ENCODE data around the gene CLTC. TPM values are rescaled to one million over a fixed set of nuclear protein-coding genes. Genes with fewer than 3 reads are reported as not detected.
"Not testable (repeated sequence)": the region's sequence is repeated elsewhere in the genome, so short reads cannot be mapped to it uniquely, and the experiment has no call there.

CLTC gene
- 100 to 1,000 TPM; 342 to 393 TPM for total RNA-seq
- 181 TPM for polyA plus RNA-seq (2013, experiment 1 of 2)
- 173 TPM for polyA plus RNA-seq (2013, experiment 2 of 2)
- long read RNA-seq, experiment 1, full-length matches to known transcripts: 27 of 185 reads
- long read RNA-seq, experiment 1, partial matches to known transcripts: 103 of 185 reads
- long read RNA-seq, experiment 1, other reads (novel, unspliced or antisense): 55 of 185 reads
- long read RNA-seq, experiment 2, full-length matches to known transcripts: 343 of 581 reads
- long read RNA-seq, experiment 2, partial matches to known transcripts: 197 of 581 reads
- long read RNA-seq, experiment 2, other reads (novel, unspliced or antisense): 41 of 581 reads
- long read RNA-seq, experiment 3, full-length matches to known transcripts: 765 of 979 reads
- long read RNA-seq, experiment 3, partial matches to known transcripts: 162 of 979 reads
- long read RNA-seq, experiment 3, other reads (novel, unspliced or antisense): 52 of 979 reads
- long read RNA-seq, experiment 4, partial matches to known transcripts: 15 of 17 reads
- long read RNA-seq, experiment 4, other reads (novel, unspliced or antisense): 2 of 17 reads

DNA sequence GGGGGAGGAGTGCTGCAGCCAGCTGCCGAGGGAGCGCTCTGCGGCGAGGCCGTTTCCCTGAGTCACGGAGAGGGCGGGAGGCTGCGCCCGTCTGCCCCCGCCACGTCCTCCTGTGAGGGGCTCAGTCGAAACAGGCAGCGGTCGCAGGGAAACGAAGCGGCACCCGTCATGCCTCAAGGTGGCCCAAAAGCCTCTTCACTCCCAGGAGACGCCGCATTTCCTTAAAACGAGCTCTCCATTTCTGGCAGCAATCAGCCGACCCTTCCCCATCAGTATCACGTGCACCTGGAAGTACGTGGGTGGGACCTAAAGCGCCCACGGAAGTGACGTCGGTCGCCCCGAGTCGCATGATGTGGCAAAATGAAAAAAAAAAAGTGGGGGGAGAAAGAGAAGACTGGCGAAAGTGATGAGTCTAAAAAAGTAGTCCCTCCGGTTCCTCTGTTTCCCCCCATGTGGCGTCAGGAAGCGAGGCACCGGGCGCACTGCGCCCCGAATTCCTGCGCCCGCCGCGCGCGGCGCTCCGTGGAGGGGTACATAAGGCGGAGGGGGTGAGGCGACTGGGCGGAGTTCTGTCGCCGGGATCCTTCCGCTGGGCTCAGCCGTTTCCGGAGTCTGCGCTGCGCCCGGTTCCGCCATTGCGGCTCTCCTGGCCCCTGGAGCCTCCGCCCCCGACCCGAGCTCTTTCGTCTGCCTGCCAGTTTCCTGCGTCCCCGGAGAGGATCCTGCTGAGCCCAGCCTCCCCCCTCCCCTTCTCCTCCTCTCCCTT is at the start of gene CLTC:
TSS of gene CLTC (plus strand) at position 598 of the 766 bp plus-strand sequence. CDS start 237 bp downstream, outside the sequence.
- WGBS, 2 experiments (ENCODE audit: insufficient coverage in 1 of 2, insufficient read length in 1 of 2): 0 to 5% methylated on average over 11 to 65 of the region's 65 CpGs
- H3K9me3 Mint-ChIP-seq: no peaks in the 10 kb centered on the region
- DNase-seq: peak; percentile 97
- Histone ChIP-seq H3K27ac (ENCODE audit: low read depth, low read length) (peak within 1 kb of the TSS; percentile 99), H3K27me3 (ENCODE audit: control insufficient read depth, insufficient read depth, low read length, poor library complexity, severe bottlenecking) (no peaks in the 10 kb centered on the region), H3K36me3 (ENCODE audit: control insufficient read depth, insufficient read depth, low read length) (peaks cover 8% of the 10 kb centered on the region), H3K4me3 (ENCODE audit: low read length) (peak within 1 kb of the TSS; percentile 93), H3K9ac (ENCODE audit: extremely low read depth, low read length, poor library complexity, severe bottlenecking) (peak within 1 kb of the TSS; percentile 95), H3K4me1 (ENCODE audit: control insufficient read depth, insufficient read depth, low read length) (peaks cover 5% of the 10 kb centered on the region), H3K9me3 (ENCODE audit: control insufficient read depth, low read length) (no peaks in the 10 kb centered on the region)
- H3K27ac Mint-ChIP-seq: peak within 1 kb of the TSS; percentile 97
- TF ChIP-seq, protein P1, sequence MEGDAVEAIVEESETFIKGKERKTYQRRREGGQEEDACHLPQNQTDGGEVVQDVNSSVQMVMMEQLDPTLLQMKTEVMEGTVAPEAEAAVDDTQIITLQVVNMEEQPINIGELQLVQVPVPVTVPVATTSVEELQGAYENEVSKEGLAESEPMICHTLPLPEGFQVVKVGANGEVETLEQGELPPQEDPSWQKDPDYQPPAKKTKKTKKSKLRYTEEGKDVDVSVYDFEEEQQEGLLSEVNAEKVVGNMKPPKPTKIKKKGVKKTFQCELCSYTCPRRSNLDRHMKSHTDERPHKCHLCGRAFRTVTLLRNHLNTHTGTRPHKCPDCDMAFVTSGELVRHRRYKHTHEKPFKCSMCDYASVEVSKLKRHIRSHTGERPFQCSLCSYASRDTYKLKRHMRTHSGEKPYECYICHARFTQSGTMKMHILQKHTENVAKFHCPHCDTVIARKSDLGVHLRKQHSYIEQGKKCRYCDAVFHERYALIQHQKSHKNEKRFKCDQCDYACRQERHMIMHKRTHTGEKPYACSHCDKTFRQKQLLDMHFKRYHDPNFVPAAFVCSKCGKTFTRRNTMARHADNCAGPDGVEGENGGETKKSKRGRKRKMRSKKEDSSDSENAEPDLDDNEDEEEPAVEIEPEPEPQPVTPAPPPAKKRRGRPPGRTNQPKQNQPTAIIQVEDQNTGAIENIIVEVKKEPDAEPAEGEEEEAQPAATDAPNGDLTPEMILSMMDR (conservative IDR thresholded peaks at IDR 0.05): no peak
- H3K4me3 Mint-ChIP-seq: peak within 1 kb of the TSS; percentile 98
- peaks cover 41% of the 10 kb centered on the region for H3K4me1 Mint-ChIP-seq
- H3K27me3 Mint-ChIP-seq (ENCODE audit: insufficient read depth): no peaks in the 10 kb centered on the region
- no peaks in the 10 kb centered on the region for H3K36me3 Mint-ChIP-seq (ENCODE audit: low read depth)

DNA sequence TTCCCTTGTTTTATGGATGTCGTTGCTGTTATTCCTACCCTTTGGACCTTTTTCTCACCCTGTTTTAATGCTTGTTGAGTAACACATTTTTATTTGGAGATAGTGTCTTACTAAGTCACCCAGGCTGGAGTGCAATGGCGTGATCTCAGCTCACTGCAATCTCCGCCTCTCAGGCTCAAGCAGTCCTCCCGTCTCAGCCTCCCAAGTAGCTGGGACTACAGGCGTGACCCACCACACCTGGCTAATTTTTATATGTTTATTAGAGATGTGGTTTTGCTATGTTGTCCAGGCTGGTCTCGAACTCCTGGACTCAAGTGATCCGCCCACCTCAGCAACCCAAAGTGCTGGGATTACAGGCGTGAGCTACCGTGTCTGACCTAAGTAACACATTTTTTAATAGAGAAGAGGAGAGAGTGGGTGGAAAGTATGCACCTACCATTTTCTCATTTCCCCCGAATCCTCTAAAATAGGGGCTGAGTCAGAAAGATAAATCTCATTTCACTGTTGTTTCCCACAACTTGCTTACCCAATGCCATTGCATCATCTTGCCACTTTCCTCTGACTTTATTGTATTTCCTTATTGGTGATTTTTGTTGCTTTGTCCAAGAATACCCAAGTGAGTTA is 47.3 kb upstream of the CLTC start:
- no peak overlapping the region for H3K4me3 ChIP-seq (ENCODE audit: low read length)
- Mint-ChIP-seq H3K27me3 (ENCODE audit: insufficient read depth) (no peaks in the 10 kb centered on the region), H3K4me1 (no peaks in the 10 kb centered on the region), H3K27ac (no peak overlapping the region), H3K4me3 (no peak overlapping the region), H3K9me3 (no peaks in the 10 kb centered on the region), H3K36me3 (ENCODE audit: low read depth) (peaks cover 21% of the 10 kb centered on the region)
- H3K27ac ChIP-seq (ENCODE audit: low read depth, low read length): no peak overlapping the region
- TF ChIP-seq, protein P1 (conservative IDR thresholded peaks at IDR 0.05): no peak
- WGBS, 2 experiments (ENCODE audit: insufficient coverage in 1 of 2, insufficient read length in 1 of 2): 90 to 91% methylated on average over 7 to 10 of the region's 10 CpGs
- no peak overlapping the region for H3K9ac ChIP-seq (ENCODE audit: extremely low read depth, low read length, poor library complexity, severe bottlenecking)
- no peaks in the 10 kb centered on the region for H3K27me3 ChIP-seq (ENCODE audit: control insufficient read depth, insufficient read depth, low read length, poor library complexity, severe bottlenecking)
- H3K4me1 ChIP-seq (ENCODE audit: control insufficient read depth, insufficient read depth, low read length): no peaks in the 10 kb centered on the region
- H3K9me3 ChIP-seq (ENCODE audit: control insufficient read depth, low read length): no peaks in the 10 kb centered on the region
- peaks cover 11% of the 10 kb centered on the region for H3K36me3 ChIP-seq (ENCODE audit: control insufficient read depth, insufficient read depth, low read length)
- no peak for DNase-seq

DNA sequence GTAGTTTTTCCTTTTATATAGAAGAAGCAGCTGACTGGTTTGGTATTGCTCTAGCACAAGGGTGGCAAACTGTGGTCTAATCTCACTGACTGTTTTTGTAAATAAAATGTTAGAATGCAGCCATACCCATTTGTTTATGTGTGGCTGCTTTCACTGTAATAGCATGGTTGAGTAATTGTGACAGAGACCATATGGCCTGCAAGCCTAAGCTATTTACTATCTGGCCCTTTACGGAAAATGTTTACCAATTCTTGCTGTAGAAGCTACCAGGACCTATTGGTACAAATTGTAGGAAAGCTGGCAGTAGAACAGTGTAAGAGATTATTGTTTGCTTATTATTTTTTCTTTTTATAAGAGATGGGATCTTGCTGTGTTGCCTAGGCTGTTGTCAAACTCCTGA is 35.5 kb upstream of the CLTC start:
- H3K36me3 Mint-ChIP-seq (ENCODE audit: low read depth); H3K9me3 ChIP-seq (ENCODE audit: control insufficient read depth, low read length); H3K9me3 Mint-ChIP-seq; H3K9ac ChIP-seq (ENCODE audit: extremely low read depth, low read length, poor library complexity, severe bottlenecking); H3K4me3 ChIP-seq (ENCODE audit: low read length); H3K4me1 Mint-ChIP-seq; DNase-seq; H3K27ac Mint-ChIP-seq; H3K4me3 Mint-ChIP-seq; H3K27ac ChIP-seq (ENCODE audit: low read depth, low read length); H3K36me3 ChIP-seq (ENCODE audit: control insufficient read depth, insufficient read depth, low read length); H3K27me3 ChIP-seq (ENCODE audit: control insufficient read depth, insufficient read depth, low read length, poor library complexity, severe bottlenecking); H3K27me3 Mint-ChIP-seq (ENCODE audit: insufficient read depth); H3K4me1 ChIP-seq (ENCODE audit: control insufficient read depth, insufficient read depth, low read length): not testable (repeated sequence)
- WGBS, 2 experiments (ENCODE audit: insufficient coverage in 1 of 2, insufficient read length in 1 of 2): no CpG with 5 or more reads among the region's 1 CpG
